IMR-90 (cell line): ENCODE results near the gene SLC25A34. TPM values are rescaled to one million over a fixed set of nuclear protein-coding genes. Genes with fewer than 3 reads are reported as not detected.
A peak's percentile ranks its signal among the peaks of the same experiment; 100 is the strongest.

Experiments used
- ATAC-seq: fragments of 200-7000 bp; cut with Tn5 transposase; 2 replicates; pipeline ENCODE4 v1.9.1; 2020; ENCODE audit warnings: low read depth, mild to moderate bottlenecking, moderate library complexity
- BruUV-seq: library from RNA; stranded (reverse); fragments of 400-500 nt; replicated peaks from 2 replicates; lab custom pipeline; 2021; lab: Mats Ljungman, UMichigan
- CTCF ChIA-PET: fragments of 300-600 bp; formaldehyde crosslinking; extraction: SDS; loops from one replicate; lab custom pipeline; 2021; ENCODE audit warnings: antibody characterized with exemption; lab: Yijun Ruan, JAX
- POLR2A ChIA-PET: fragments of 300-600 bp; sonication (Branson Sonifier 250); formaldehyde crosslinking; loops from one replicate; lab custom pipeline; 2022; ENCODE audit warnings: antibody characterized with exemption; ENCODE audit not compliant: unreplicated experiment; lab: Charles Lee
- DNase-seq: peaks from one replicate; pipeline ENCODE4 v3.0.0; 2013
- H2AFZ ChIP-seq: replicated peaks from 2 replicates; pipeline ENCODE3; 2013; ENCODE audit warnings: low read length, mild to moderate bottlenecking; ENCODE audit not compliant: poor library complexity
- H2AK5ac ChIP-seq: 2 replicates; pipeline ENCODE4 v1.6.1; 2013; ENCODE audit warnings: low read depth, low read length, inconsistent platforms
- H2AK9ac ChIP-seq: replicated peaks from 2 replicates; pipeline ENCODE3; 2013; ENCODE audit warnings: mild to moderate bottlenecking, low read depth, low read length, moderate library complexity; ENCODE audit not compliant: poor library complexity
- H2BK120ac ChIP-seq: 2 replicates; pipeline ENCODE4 v1.6.1; 2013; ENCODE audit warnings: low read depth, low read length, inconsistent platforms
- H2BK15ac ChIP-seq: 3 replicates; pipeline ENCODE4 v1.6.1; 2013; ENCODE audit warnings: low read depth, low read length, inconsistent platforms
- H2BK20ac ChIP-seq: 2 replicates; pipeline ENCODE4 v1.6.1; 2013; ENCODE audit warnings: low read depth, mild to moderate bottlenecking, inconsistent platforms, low read length, moderate library complexity
- H2BK5ac ChIP-seq: 2 replicates; pipeline ENCODE4 v1.6.1; 2013; ENCODE audit warnings: mild to moderate bottlenecking, low read depth, low read length, inconsistent platforms; ENCODE audit not compliant: poor library complexity, severe bottlenecking
- H3K14ac ChIP-seq: replicated peaks from 2 replicates; pipeline ENCODE4 v1.6.1; 2013; ENCODE audit warnings: low read depth, low read length, inconsistent platforms
- H3K18ac ChIP-seq: 2 replicates; pipeline ENCODE4 v1.6.1; 2013; ENCODE audit warnings: low read depth, low read length, control low read depth
- H3K23ac ChIP-seq: 2 replicates; pipeline ENCODE4 v1.6.1; 2013; ENCODE audit warnings: low read depth, low read length, inconsistent platforms
- H3K27ac ChIP-seq: 2 replicates; pipeline ENCODE4 v1.5.1; 2013; ENCODE audit warnings: mild to moderate bottlenecking, control low read depth, low read length; ENCODE audit not compliant: insufficient read depth
- H3K27me3 ChIP-seq: 2 replicates; pipeline ENCODE4 v1.6.1; 2013; ENCODE audit warnings: low read length; ENCODE audit not compliant: control insufficient read depth, insufficient read depth
- H3K36me3 ChIP-seq: 2 replicates; pipeline ENCODE4 v1.6.1; 2013; ENCODE audit warnings: low read length, mixed read lengths; ENCODE audit not compliant: control insufficient read depth, insufficient read depth
- H3K4ac ChIP-seq: 2 replicates; pipeline ENCODE4 v1.6.1; 2013; ENCODE audit warnings: low read depth, low read length, inconsistent platforms
- H3K4me1 ChIP-seq: 2 replicates; pipeline ENCODE4 v1.6.1; 2013; ENCODE audit warnings: low read length, mixed read lengths; ENCODE audit not compliant: control insufficient read depth, insufficient read depth
- H3K4me2 ChIP-seq: 2 replicates; pipeline ENCODE4 v1.6.1; 2013; ENCODE audit warnings: low read depth, mild to moderate bottlenecking, control low read depth, low read length, moderate library complexity
- H3K4me3 ChIP-seq: 2 replicates; pipeline ENCODE4 v1.5.1; 2013; ENCODE audit warnings: low read depth, mild to moderate bottlenecking, control low read depth, low read length, moderate library complexity; ENCODE audit not compliant: insufficient read depth
- H3K56ac ChIP-seq: 2 replicates; pipeline ENCODE4 v1.6.1; 2013; ENCODE audit warnings: low read length, inconsistent platforms; ENCODE audit not compliant: insufficient read depth; ENCODE audit errors: extremely low read depth
- H3K79me1 ChIP-seq, 2 experiments: 2 replicates each; pipeline ENCODE4 v1.6.1; 2013; ENCODE audit warnings: low read length in 2 of 2, inconsistent platforms in 1 of 2, low read depth in 1 of 2
- H3K9ac ChIP-seq: 2 replicates; pipeline ENCODE4 v1.6.1; 2013; ENCODE audit warnings: low read depth, low read length, control low read depth
- H3K9me1 ChIP-seq: 2 replicates; pipeline ENCODE4 v1.6.1; 2013; ENCODE audit warnings: low read length, inconsistent platforms; ENCODE audit not compliant: insufficient read depth
- H3K9me3 ChIP-seq: 2 replicates; pipeline ENCODE4 v1.6.1; 2013; ENCODE audit warnings: low read length; ENCODE audit not compliant: control insufficient read depth, insufficient read depth
- H4K20me1 ChIP-seq: 2 replicates; pipeline ENCODE4 v1.6.1; 2013; ENCODE audit warnings: low read length, inconsistent platforms; ENCODE audit not compliant: insufficient read depth
- H4K5ac ChIP-seq: 2 replicates; pipeline ENCODE4 v1.6.1; 2013; ENCODE audit warnings: mild to moderate bottlenecking, low read depth, low read length, control low read depth
- H4K8ac ChIP-seq, 2 experiments: 2 replicates each; pipeline ENCODE4 v1.6.1; 2013; ENCODE audit warnings: low read depth in 2 of 2, low read length in 2 of 2, control low read depth in 1 of 2, inconsistent platforms in 1 of 2
- H4K91ac ChIP-seq: 2 replicates; pipeline ENCODE4 v1.6.1; 2013; ENCODE audit warnings: low read depth, low read length, inconsistent platforms; ENCODE audit not compliant: insufficient read depth
- BHLHE40 ChIP-seq: fragments of 150-350 bp; IDR thresholded peaks from 2 replicates; pipeline ENCODE4 v1.6.1; 2016; ENCODE audit warnings: mild to moderate bottlenecking, low read depth, low read length
- CEBPB ChIP-seq: IDR thresholded peaks from 2 replicates; pipeline ENCODE4 v1.6.1; 2012; ENCODE audit warnings: low read depth, low read length, improper control_type of control experiment
- FOS ChIP-seq: fragments of 150-350 bp; IDR thresholded peaks from 2 replicates; pipeline ENCODE4 v1.6.1; 2016; ENCODE audit warnings: low read depth, low read length
- MAFK ChIP-seq: IDR thresholded peaks from 2 replicates; pipeline ENCODE4 v1.6.1; 2012; ENCODE audit warnings: low read depth, low read length, improper control_type of control experiment
- MXI1 ChIP-seq: IDR thresholded peaks from 2 replicates; pipeline ENCODE4 v1.6.1; 2012; ENCODE audit warnings: low read depth, mild to moderate bottlenecking, low read length, moderate library complexity, borderline replicate concordance
- NFE2L2 ChIP-seq: fragments of 150-350 bp; IDR thresholded peaks from 2 replicates; pipeline ENCODE4 v1.6.1; 2016; ENCODE audit warnings: low read depth, mild to moderate bottlenecking, low read length
- POLR2A ChIP-seq: IDR thresholded peaks from 2 replicates; pipeline ENCODE4 v1.6.1; 2012; ENCODE audit warnings: mild to moderate bottlenecking, low read depth, low read length
- RAD21 ChIP-seq: IDR thresholded peaks from 2 replicates; pipeline ENCODE4 v1.6.1; 2012; ENCODE audit warnings: low read length, improper control_type of control experiment
- RCOR1 ChIP-seq: IDR thresholded peaks from 2 replicates; pipeline ENCODE4 v1.6.1; 2012; ENCODE audit warnings: mild to moderate bottlenecking, low read length, improper control_type of control experiment; ENCODE audit not compliant: insufficient replicate concordance
- RFX5 ChIP-seq: IDR thresholded peaks from 2 replicates; pipeline ENCODE4 v1.8.0; 2012; ENCODE audit warnings: low read depth, mild to moderate bottlenecking, low read length, moderate library complexity
- SMC3 ChIP-seq: fragments of 150-350 bp; IDR thresholded peaks from 2 replicates; pipeline ENCODE4 v1.6.1; 2016; ENCODE audit warnings: low read depth, mild to moderate bottlenecking, antibody characterized with exemption, low read length, moderate library complexity
- WGBS, 2 experiments: methylation state at CpG; one replicate each; pipeline versions ENCODE4 v1.1.5 to v1.1.7; 2013; ENCODE audit warnings: missing lambda C conversion rate in 2 of 2; ENCODE audit not compliant: insufficient read length in 1 of 2; ENCODE audit errors: extremely low coverage in 2 of 2; 5-methylcytosine and 5-hydroxymethylcytosine counted together
- dilution Hi-C: fragments of 300-500 bp; cut with HindIII; formaldehyde crosslinking; loops from one replicate; pipeline ENCODE4 v1.14.3; 2018; ENCODE audit warnings: low sequenced_read_pairs; ENCODE audit not compliant: unreplicated experiment
- in situ Hi-C: fragments of 300-500 bp; cut with MboI; formaldehyde crosslinking; loops from 3 replicates; pipeline ENCODE4 v1.14.3; 2019; ENCODE audit warnings: low sequenced_read_pairs, inconsistent platforms, mixed read lengths
- intact Hi-C: fragments of 100-400 bp; cut with micrococcal nuclease; formaldehyde crosslinking; loops from 2 replicates; pipeline ENCODE4 v1.10.0; 2022
- polyA plus RNA-seq, 3 experiments: library from polyadenylated mRNA; depleted of rRNA; stranded (reverse); fragments of >200 nt; gene quantifications; 2 replicates each; pipeline ENCODE4 v1.2.3, GENCODE V29; 2012; ENCODE audit warnings: low replicate concordance in 1 of 3
- total RNA-seq: library from RNA; depleted of rRNA; stranded (reverse); fragments of >200 nt; gene quantifications from 2 replicates; pipeline ENCODE4 v1.2.3, GENCODE V29; 2012
- TF ChIP-seq, protein P1 (sequence below): fragments of 150-350 bp; IDR thresholded peaks from 2 replicates; pipeline ENCODE4 v1.6.1; 2017; ENCODE audit warnings: mild to moderate bottlenecking, antibody characterized with exemption, low read length, low read depth
- TF ChIP-seq, protein P2 (sequence below): conservative IDR thresholded peaks from 2 replicates; pipeline ENCODE4 v1.5.1; 2012; ENCODE audit warnings: mild to moderate bottlenecking, low read depth, low read length, improper control_type of control experiment

SLC25A34 gene
- total and polyA plus RNA-seq, 2 of the 4 experiments (the other 2 are of a cell fraction), result under 0.01 to 0.72 TPM

DNA sequence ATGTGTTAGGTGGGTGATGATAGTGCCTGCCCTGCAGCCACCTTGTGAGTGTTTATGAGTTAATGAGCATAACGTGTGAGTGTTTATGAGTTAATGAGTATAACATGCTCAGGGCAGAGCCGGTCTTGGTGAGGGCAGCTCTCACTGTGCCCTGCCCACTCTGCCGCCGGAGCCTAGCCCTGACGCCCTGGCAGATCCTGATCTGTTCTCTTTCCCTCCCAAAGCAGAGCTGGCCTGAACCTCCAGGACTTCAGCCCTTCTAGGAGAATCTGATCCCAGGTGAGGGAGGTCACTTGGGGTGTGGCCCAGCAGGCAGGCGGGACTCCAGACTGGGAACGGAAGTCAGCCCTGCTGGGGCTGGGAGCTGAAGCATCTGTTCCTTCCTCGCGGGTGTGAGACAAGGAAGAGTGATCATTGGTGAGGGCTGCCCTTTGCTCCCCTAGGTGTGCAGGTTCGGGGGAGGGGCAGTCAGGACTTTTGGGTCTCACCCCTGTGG is 28.3 kb downstream of the SLC25A34 start:
- H4K91ac ChIP-seq, result no peak overlapping the region
- no peak overlapping the region for H3K27ac ChIP-seq
- in situ Hi-C loops (no loop called here), dilution Hi-C loops (no loop called here), intact Hi-C loops (no loop called here)
- peak overlapping the region; percentile 2 for H2AFZ ChIP-seq
- BruUV-seq, result no TSS peak
- H2AK9ac ChIP-seq, result no peak overlapping the region
- H4K5ac ChIP-seq, result no peak overlapping the region
- no peaks in the 10 kb centered on the region for H3K9me3 ChIP-seq
- no peak overlapping the region for H3K56ac ChIP-seq
- WGBS, 2 experiments, result no CpG with 5 or more reads among the region's 10 CpGs
- no peak overlapping the region for H3K4me3 ChIP-seq
- peaks cover 27 to 54% of the 10 kb centered on the region in 2 experiments for H3K79me1 ChIP-seq
- H2BK120ac ChIP-seq, result no peak overlapping the region
- TF ChIP-seq NFE2L2 (no peak), FOS (no peak), RAD21 (no peak), MAFK (no peak), CEBPB (no peak), SMC3 (no peak), BHLHE40 (no peak), RFX5 (no peak), POLR2A (no peak), MXI1 (no peak), RCOR1 (no peak)
- TF ChIP-seq, protein P1, sequence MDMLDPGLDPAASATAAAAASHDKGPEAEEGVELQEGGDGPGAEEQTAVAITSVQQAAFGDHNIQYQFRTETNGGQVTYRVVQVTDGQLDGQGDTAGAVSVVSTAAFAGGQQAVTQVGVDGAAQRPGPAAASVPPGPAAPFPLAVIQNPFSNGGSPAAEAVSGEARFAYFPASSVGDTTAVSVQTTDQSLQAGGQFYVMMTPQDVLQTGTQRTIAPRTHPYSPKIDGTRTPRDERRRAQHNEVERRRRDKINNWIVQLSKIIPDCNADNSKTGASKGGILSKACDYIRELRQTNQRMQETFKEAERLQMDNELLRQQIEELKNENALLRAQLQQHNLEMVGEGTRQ, result no peak
- TF ChIP-seq, protein P2, sequence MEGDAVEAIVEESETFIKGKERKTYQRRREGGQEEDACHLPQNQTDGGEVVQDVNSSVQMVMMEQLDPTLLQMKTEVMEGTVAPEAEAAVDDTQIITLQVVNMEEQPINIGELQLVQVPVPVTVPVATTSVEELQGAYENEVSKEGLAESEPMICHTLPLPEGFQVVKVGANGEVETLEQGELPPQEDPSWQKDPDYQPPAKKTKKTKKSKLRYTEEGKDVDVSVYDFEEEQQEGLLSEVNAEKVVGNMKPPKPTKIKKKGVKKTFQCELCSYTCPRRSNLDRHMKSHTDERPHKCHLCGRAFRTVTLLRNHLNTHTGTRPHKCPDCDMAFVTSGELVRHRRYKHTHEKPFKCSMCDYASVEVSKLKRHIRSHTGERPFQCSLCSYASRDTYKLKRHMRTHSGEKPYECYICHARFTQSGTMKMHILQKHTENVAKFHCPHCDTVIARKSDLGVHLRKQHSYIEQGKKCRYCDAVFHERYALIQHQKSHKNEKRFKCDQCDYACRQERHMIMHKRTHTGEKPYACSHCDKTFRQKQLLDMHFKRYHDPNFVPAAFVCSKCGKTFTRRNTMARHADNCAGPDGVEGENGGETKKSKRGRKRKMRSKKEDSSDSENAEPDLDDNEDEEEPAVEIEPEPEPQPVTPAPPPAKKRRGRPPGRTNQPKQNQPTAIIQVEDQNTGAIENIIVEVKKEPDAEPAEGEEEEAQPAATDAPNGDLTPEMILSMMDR, result no peak
- H3K4ac ChIP-seq, result no peak overlapping the region
- H3K4me1 ChIP-seq, result peaks cover 11% of the 10 kb centered on the region
- CTCF ChIA-PET, result no interaction called here
- no peaks in the 10 kb centered on the region for H3K27me3 ChIP-seq
- H3K9me1 ChIP-seq, result peaks cover 17% of the 10 kb centered on the region
- peaks cover 43% of the 10 kb centered on the region for H3K36me3 ChIP-seq
- no peak overlapping the region for H3K9ac ChIP-seq
- POLR2A ChIA-PET, result no interaction called here
- H4K20me1 ChIP-seq, result peaks cover 46% of the 10 kb centered on the region
- no peak overlapping the region for H3K23ac ChIP-seq
- H4K8ac ChIP-seq, result no peak overlapping the region
- H2BK15ac ChIP-seq, result no peak overlapping the region
- ATAC-seq (no peak), DNase-seq (no peak)
- H3K18ac ChIP-seq, result no peak overlapping the region
- no peak overlapping the region for H2BK5ac ChIP-seq
- H3K14ac ChIP-seq, result no peak overlapping the region
- no peak overlapping the region; the same call in 1 of the 2 replicates for H2AK5ac ChIP-seq
- H3K4me2 ChIP-seq, result no peak overlapping the region
- no peak overlapping the region for H2BK20ac ChIP-seq
